GM23248 (cell line): ENCODE measurements around the gene RELB. TPM values are rescaled to one million over a fixed set of nuclear protein-coding genes. Genes with fewer than 3 reads are reported as not detected.

Experiments used
- DNase-seq: peaks from one replicate; pipeline ENCODE4 v3.0.0-alpha.2; 2015
- H2AFZ ChIP-seq: fragments of 200-600 bp; sonication (generic); 2 replicates; pipeline ENCODE4 v1.6.1; 2016; ENCODE audit warnings: antibody characterized with exemption
- H3F3A ChIP-seq: fragments of 200-600 bp; sonication (generic); 2 replicates; pipeline ENCODE4 v1.6.1; 2016; ENCODE audit warnings: mild to moderate bottlenecking, antibody characterized with exemption, mixed run types; ENCODE audit not compliant: insufficient read depth
- H3K27ac ChIP-seq: fragments of 200-600 bp; sonication (generic); 2 replicates; pipeline ENCODE4 v1.5.1; 2016; ENCODE audit warnings: mild to moderate bottlenecking
- H3K27me3 ChIP-seq: fragments of 200-600 bp; sonication (generic); replicated peaks from 2 replicates; pipeline ENCODE4 v1.6.1; 2016; ENCODE audit warnings: mild to moderate bottlenecking; ENCODE audit not compliant: insufficient read depth
- H3K36me3 ChIP-seq: fragments of 200-600 bp; sonication (generic); 2 replicates; pipeline ENCODE4 v1.6.1; 2016; ENCODE audit warnings: low read depth, mild to moderate bottlenecking
- H3K4me1 ChIP-seq: fragments of 200-600 bp; sonication (generic); 2 replicates; pipeline ENCODE4 v1.6.1; 2016; ENCODE audit warnings: mild to moderate bottlenecking; ENCODE audit not compliant: insufficient read depth
- H3K4me2 ChIP-seq: fragments of 200-600 bp; sonication (generic); one replicate; pipeline ENCODE4 v1.6.1; 2016; ENCODE audit warnings: mild to moderate bottlenecking; ENCODE audit not compliant: unreplicated experiment
- H3K4me3 ChIP-seq: fragments of 200-600 bp; sonication (generic); 2 replicates; pipeline ENCODE4 v1.5.1; 2016; ENCODE audit warnings: mild to moderate bottlenecking
- H3K79me2 ChIP-seq: fragments of 200-600 bp; sonication (generic); 2 replicates; pipeline ENCODE4 v1.6.1; 2016; ENCODE audit warnings: mild to moderate bottlenecking; ENCODE audit not compliant: insufficient read depth
- H3K9ac ChIP-seq: fragments of 200-600 bp; sonication (generic); 2 replicates; pipeline ENCODE4 v1.6.1; 2016; ENCODE audit warnings: mild to moderate bottlenecking
- H3K9me2 ChIP-seq: fragments of 200-600 bp; sonication (generic); 2 replicates; pipeline ENCODE4 v1.6.1; 2016; ENCODE audit warnings: mixed run types, mild to moderate bottlenecking, moderate library complexity; ENCODE audit not compliant: insufficient read depth
- H3K9me3 ChIP-seq: fragments of 200-600 bp; sonication (generic); one replicate; pipeline ENCODE4 v1.6.1; 2017; ENCODE audit warnings: low read depth
- H4K20me1 ChIP-seq: fragments of 200-600 bp; sonication (generic); 2 replicates; pipeline ENCODE4 v1.6.0; 2016; ENCODE audit not compliant: insufficient read depth
- EZH2 ChIP-seq: fragments of 200-600 bp; sonication (generic); IDR thresholded peaks from 2 replicates; pipeline ENCODE4 v1.6.1; 2018; ENCODE audit warnings: antibody characterized with exemption, mild to moderate bottlenecking; ENCODE audit not compliant: insufficient read depth, poor library complexity, severe bottlenecking
- EZH2phosphoT487 ChIP-seq: fragments of 200-600 bp; sonication (generic); IDR thresholded peaks from 2 replicates; pipeline ENCODE4 v1.6.1; 2018; ENCODE audit warnings: antibody characterized with exemption, moderate library complexity, mild to moderate bottlenecking, low read depth; ENCODE audit not compliant: insufficient read depth
- WGBS, 2 experiments: methylation state at CpG; one replicate each; pipeline ENCODE4 v1.1.6; 2015 to 2017; ENCODE audit warnings: low lambda C conversion rate in 2 of 2, low coverage in 1 of 2; ENCODE audit errors: missing lambda C conversion rate in 2 of 2; 5-methylcytosine and 5-hydroxymethylcytosine counted together
- in situ Hi-C: fragments of 300-500 bp; cut with MboI; formaldehyde crosslinking; loops from 2 replicates; pipeline ENCODE4 v1.15.0; 2020
- polyA plus RNA-seq: library from polyadenylated mRNA; unstranded; fragments of >200 nt; fragmentation: Nextera tagmentation; extraction: Ambion mirVana; gene quantifications from 2 replicates; pipeline ENCODE4 v1.2.1, GENCODE V29; 2016
- total RNA-seq: library from RNA; depleted of rRNA; stranded (reverse); fragments of >200 nt; shearing (Covaris generic); gene quantifications from 2 replicates; pipeline ENCODE4 v1.2.3, GENCODE V29; 2014

Gene RELB
- total and polyA plus RNA-seq, 2 experiments from 2014 or later: 10.0 to 12.5 TPM

- 99 to 100% methylated on average over 4 of the region's 4 CpGs for WGBS, 2 experiments
- Histone ChIP-seq H3K27ac (no peak overlapping the region), H3K36me3 (no peaks in the 10 kb centered on the region), H3K4me3 (no peak overlapping the region), H3F3A (no peaks in the 10 kb centered on the region), H2AFZ (no peak overlapping the region), H3K4me2 (no peak overlapping the region), H3K79me2 (no peaks in the 10 kb centered on the region), H3K9me2 (no peaks in the 10 kb centered on the region), H3K9ac (no peak overlapping the region), H3K4me1 (no peaks in the 10 kb centered on the region), H3K9me3 (no peaks in the 10 kb centered on the region), H3K27me3 (no peaks in the 10 kb centered on the region), H4K20me1 (no peaks in the 10 kb centered on the region)
- TF ChIP-seq EZH2: no peak
- in situ Hi-C loops: no loop called here
- DNase-seq: no peak
Observed at GRCh38 chr19:45023048-45023447, 21.8 kb downstream of the RELB start.

- Histone ChIP-seq H3K79me2 (no peaks in the 10 kb centered on the region), H3F3A (no peaks in the 10 kb centered on the region), H3K4me3 (no peak overlapping the region), H3K4me2 (no peak overlapping the region), H2AFZ (no peak overlapping the region), H3K27me3 (no peaks in the 10 kb centered on the region), H3K4me1 (no peaks in the 10 kb centered on the region), H4K20me1 (no peaks in the 10 kb centered on the region), H3K27ac (no peak overlapping the region), H3K9me2 (no peaks in the 10 kb centered on the region), H3K36me3 (no peaks in the 10 kb centered on the region), H3K9ac (no peak overlapping the region), H3K9me3 (no peaks in the 10 kb centered on the region)
- in situ Hi-C loops: no loop called here
- 84 to 90% methylated on average over 9 of the region's 9 CpGs for WGBS, 2 experiments
- no peak for DNase-seq
- no peak for TF ChIP-seq EZH2phosphoT487
- TF ChIP-seq EZH2: no peak
Observed at GRCh38 chr19:45025264-45025663, 24.0 kb downstream of the RELB start.

- DNase-seq: no peak
- H3K9ac ChIP-seq: no peak overlapping the region
- H3K9me2 ChIP-seq: no peaks in the 10 kb centered on the region
- H3K79me2 ChIP-seq: no peaks in the 10 kb centered on the region
- TF ChIP-seq EZH2 (no peak), EZH2phosphoT487 (no peak)
- in situ Hi-C loops: no loop called here
- H3K4me3 ChIP-seq: no peak overlapping the region
- H3K9me3 ChIP-seq: no peaks in the 10 kb centered on the region
- H3K27ac ChIP-seq: no peak overlapping the region
- no peaks in the 10 kb centered on the region for H4K20me1 ChIP-seq
- WGBS, 2 experiments: 67 to 75% methylated on average over 2 of the region's 2 CpGs
- no peaks in the 10 kb centered on the region for H3F3A ChIP-seq
- H2AFZ ChIP-seq: no peak overlapping the region
- no peaks in the 10 kb centered on the region for H3K36me3 ChIP-seq
- H3K4me2 ChIP-seq: no peak overlapping the region
- no peaks in the 10 kb centered on the region for H3K4me1 ChIP-seq
- H3K27me3 ChIP-seq: no peaks in the 10 kb centered on the region
Observed at GRCh38 chr19:45027371-45027770, 26.1 kb downstream of the RELB start.

GRCh38 chr19:45030825-45031224 lies 29.6 kb downstream of the RELB start:
- H3K9ac ChIP-seq: no peak overlapping the region
- H3K4me2 ChIP-seq: no peak overlapping the region
- H3K9me2 ChIP-seq: no peaks in the 10 kb centered on the region
- no peak overlapping the region for H3K4me3 ChIP-seq
- H3K36me3 ChIP-seq: 0 out of 2 replicates have a peak, but pooled peaks cover 4% of the 10 kb centered on the region
- no peaks in the 10 kb centered on the region for H3F3A ChIP-seq
- no peaks in the 10 kb centered on the region for H3K79me2 ChIP-seq
- no peak for DNase-seq
- H3K9me3 ChIP-seq: no peaks in the 10 kb centered on the region
- TF ChIP-seq EZH2 (no peak), EZH2phosphoT487 (no peak)
- 88 to 90% methylated on average over 6 of the region's 6 CpGs for WGBS, 2 experiments
- H2AFZ ChIP-seq: no peak overlapping the region
- in situ Hi-C loops: no loop called here
- no peak overlapping the region for H3K27ac ChIP-seq
- no peaks in the 10 kb centered on the region for H3K27me3 ChIP-seq
- no peaks in the 10 kb centered on the region for H3K4me1 ChIP-seq
- no peaks in the 10 kb centered on the region for H4K20me1 ChIP-seq

- DNase-seq: no peak
- in situ Hi-C loops: no loop called here
- no peaks in the 10 kb centered on the region for H3K27me3 ChIP-seq
- H3K79me2 ChIP-seq: no peaks in the 10 kb centered on the region
- no peaks in the 10 kb centered on the region for H3F3A ChIP-seq
- no peak overlapping the region for H3K27ac ChIP-seq
- 84 to 86% methylated on average over 18 of the region's 18 CpGs for WGBS, 2 experiments
- H3K4me1 ChIP-seq: no peaks in the 10 kb centered on the region
- H4K20me1 ChIP-seq: no peaks in the 10 kb centered on the region
- no peak for TF ChIP-seq EZH2phosphoT487
- no peak for TF ChIP-seq EZH2
- H3K9ac ChIP-seq: no peak overlapping the region
- no peaks in the 10 kb centered on the region for H3K9me2 ChIP-seq
- no peaks in the 10 kb centered on the region for H3K9me3 ChIP-seq
- no peak overlapping the region for H3K4me3 ChIP-seq
- H3K4me2 ChIP-seq: no peak overlapping the region
- H2AFZ ChIP-seq: no peak overlapping the region
- 0 out of 2 replicates have a peak, but pooled peaks cover 5% of the 10 kb centered on the region for H3K36me3 ChIP-seq
Observed at GRCh38 chr19:45032421-45032820, 31.2 kb downstream of the RELB start.
